ENCODE results near the gene CCND1.
"Not testable (repeated sequence)": the region's sequence is repeated elsewhere in the genome, so short reads cannot be mapped to it uniquely, and the experiment has no call there.

CCND1 gene

GRCh38 chr11:69692422-69692821, 51.5 kb downstream of the CCND1 start:
- DNase-seq (ENCODE audit: low spot score): no peak

DNA sequence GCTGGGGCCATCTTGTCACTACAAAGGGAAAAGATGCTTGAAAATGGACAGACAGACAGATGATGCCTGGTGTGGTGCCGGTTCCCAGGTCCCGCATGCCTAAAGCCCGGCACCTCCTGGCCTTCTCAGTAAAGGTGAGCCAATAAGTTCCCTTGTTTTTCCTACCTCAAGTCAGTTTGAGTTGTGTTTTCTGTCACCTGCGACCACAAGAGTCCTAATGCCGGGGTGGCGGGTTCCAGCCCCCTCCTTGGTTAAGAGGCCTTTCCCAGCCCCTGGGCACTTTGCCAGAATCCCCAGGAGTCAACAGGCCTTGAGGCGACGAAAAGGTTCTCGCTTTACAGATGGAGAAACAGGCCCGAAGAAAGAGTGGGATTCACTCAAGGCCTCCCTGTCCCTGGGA, 53.8 kb downstream of the CCND1 start:
- no peak for DNase-seq (ENCODE audit: low spot score)

- no peak for DNase-seq (ENCODE audit: low spot score)
Measured at GRCh38 chr11:69695581-69695980, 54.6 kb downstream of the CCND1 start.

DNA sequence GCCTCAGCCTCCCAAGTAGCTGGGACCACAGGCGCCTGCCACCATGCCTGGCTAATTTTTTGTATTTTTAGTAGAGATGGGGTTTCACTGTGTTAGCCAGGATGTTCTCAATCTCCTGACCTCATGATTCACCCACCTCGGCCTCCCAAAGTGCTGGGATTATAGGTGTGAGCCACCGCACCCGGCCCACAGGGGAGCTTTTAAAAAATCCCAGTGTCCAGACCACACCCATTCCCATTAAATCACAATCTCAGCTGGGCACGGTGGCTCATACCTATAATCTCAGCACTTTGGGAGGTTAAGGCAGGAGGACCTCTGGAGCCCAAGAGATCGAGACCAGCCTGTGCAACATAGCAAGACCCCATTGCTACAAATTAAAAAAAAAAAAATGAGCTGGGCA, 55.0 kb downstream of the CCND1 start:
- DNase-seq (ENCODE audit: low spot score): not testable (repeated sequence)

GRCh38 chr11:69696749-69697468, 56.0 kb downstream of the CCND1 start:
- no peak for DNase-seq (ENCODE audit: low spot score)

DNA sequence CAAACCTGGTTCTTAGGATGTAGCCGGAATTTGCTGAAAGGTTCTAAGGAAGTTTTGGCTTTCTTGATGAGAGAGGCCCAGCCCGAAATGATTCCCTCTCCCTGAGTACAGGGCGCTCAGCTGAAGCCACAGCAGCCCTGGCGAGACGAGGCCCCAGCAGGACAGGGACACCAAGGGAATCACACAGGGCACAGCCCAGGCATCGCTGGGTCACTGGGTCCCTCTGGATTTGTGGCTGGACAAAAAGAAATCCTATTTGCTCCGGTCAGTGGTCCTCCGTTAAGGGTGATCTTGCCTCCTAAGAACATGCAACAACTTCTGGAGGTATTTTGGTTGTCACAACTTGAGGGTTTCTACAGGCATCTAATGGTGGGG, 56.5 kb downstream of the CCND1 start:
- no peak for DNase-seq (ENCODE audit: low spot score)

GRCh38 chr11:69697861-69698260, 56.9 kb downstream of the CCND1 start:
- DNase-seq (ENCODE audit: low spot score): no peak

DNA sequence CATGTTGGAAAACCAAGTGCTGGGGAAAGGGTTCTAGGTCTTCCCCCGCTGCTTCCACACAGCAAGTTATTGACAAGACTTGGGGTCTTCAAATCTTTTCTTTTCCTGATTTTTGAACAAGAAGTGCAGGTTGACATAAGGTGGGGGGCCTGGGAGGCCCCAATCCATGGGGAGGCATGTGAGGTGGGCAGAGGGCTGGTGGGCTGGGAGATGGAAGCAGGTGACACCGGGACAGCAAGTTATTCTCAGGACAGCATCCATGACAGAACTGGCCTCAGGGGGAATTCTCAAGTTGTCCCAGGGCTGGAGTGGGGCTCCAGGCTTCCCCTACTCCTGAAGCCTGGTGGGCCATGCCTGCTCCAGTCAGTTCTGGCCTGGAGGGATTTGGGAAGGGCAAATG, 57.4 kb downstream of the CCND1 start:
- no peak for DNase-seq (ENCODE audit: low spot score)

GRCh38 chr11:69699213-69699612, 58.3 kb downstream of the CCND1 start:
- DNase-seq (ENCODE audit: low spot score): no peak

DNA sequence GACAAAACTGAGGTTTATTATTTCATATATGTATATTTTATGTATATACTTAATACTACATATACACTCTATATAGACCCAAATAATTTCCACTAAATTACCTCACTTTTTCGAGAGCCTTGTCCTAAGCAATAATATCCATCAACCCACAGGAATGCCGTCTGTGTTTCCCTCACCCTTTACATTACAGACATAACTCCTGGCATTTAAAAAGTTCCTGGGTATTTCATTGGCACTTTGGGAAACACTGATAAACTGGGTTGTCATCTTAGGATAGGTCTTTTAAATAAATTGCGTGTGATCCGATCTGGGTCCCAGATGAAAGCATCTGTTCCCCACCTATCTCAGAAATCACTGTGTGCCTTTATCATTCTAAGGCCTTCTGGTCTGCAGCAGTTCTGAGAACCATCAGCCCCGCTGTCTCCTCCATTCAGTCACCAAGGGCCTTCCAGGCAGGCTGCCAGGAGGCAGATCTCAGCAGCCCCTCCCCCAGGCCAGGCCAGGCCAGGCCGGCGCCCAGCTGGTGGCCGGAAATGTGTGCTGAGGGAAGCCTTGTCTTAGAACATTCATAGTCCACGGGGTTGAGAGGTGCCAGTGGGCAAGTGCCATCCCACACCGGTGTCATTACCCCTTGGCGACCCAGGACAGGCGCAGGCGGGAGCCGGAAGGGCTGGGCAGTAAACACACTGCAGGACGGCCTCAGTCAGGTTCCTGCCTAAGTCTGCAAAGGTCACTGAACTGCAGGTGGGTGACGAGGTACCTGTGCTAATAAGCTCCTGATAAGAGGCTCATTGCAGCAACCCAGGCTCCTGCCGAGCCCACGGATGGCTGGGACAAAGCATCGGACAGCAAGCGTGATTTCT, 59.6 kb downstream of the CCND1 start:
- peak; percentile 83 for DNase-seq (ENCODE audit: low spot score)

GRCh38 chr11:69702239-69702691, 61.3 kb downstream of the CCND1 start:
- no peak for DNase-seq (ENCODE audit: low spot score)

- no peak for DNase-seq (ENCODE audit: low spot score)
Measured at GRCh38 chr11:69702769-69703452, 62.0 kb downstream of the CCND1 start.

DNA sequence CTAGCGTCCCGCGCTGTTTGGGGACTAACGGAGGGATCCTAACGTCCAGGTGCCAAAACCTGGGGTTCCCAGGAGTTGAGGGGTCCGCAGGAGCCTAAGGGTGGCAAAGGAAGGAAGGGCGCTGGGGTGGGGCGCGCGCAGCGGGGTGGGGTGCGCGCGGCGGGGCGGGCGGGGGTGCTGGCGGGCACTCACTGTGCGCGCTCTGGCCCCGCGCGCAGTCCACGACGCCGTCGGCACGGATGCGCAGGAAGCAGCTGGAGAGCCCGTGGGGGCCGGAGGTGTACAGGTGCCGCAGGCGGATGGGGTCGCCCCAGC, 62.5 kb downstream of the CCND1 start:
- DNase-seq (ENCODE audit: low spot score): peak; percentile 57
